H1 (cell line): ENCODE results near the gene SLC6A7. TPM values are rescaled to one million over a fixed set of nuclear protein-coding genes. Genes with fewer than 3 reads are reported as not detected.

Experiments used
- ASH2L ChIP-seq: fragments of 200-600, 300-600 bp; sonication (generic); IDR thresholded peaks from one replicate; pipeline ENCODE4 v1.7.1; 2017; ENCODE audit warnings: low read length
- CEBPB ChIP-seq: IDR thresholded peaks from 2 replicates; pipeline ENCODE4 v1.6.1; 2012; ENCODE audit warnings: low read depth, low read length
- NANOG ChIP-seq: IDR thresholded peaks from 2 replicates; pipeline ENCODE4 v1.6.1; 2011; ENCODE audit warnings: low read length, low read depth, mild to moderate bottlenecking, inconsistent platforms; ENCODE audit not compliant: insufficient read depth, poor library complexity, severe bottlenecking
- PHF8 ChIP-seq: fragments of 200-600 bp; sonication (generic); conservative IDR thresholded peaks from 2 replicates; pipeline ENCODE4 v1.7.1; 2012; ENCODE audit warnings: low read depth, mild to moderate bottlenecking, inconsistent platforms, low read length, moderate library complexity
- TAF1 ChIP-seq: IDR thresholded peaks from 2 replicates; pipeline ENCODE4 v1.6.1; 2011; ENCODE audit warnings: mild to moderate bottlenecking, low read depth, low read length
- polyA plus RNA-seq, 7 experiments: library from polyadenylated mRNA; depleted of rRNA in 3 of 7; stranded (reverse) in 5 of 7; unstranded in 2 of 7; fragments of >200 nt in 5 of 7; fragments of 200-250 nt in 2 of 7; gene quantifications; 1 replicate in 5 of 7; 2 replicates in 1 of 7; 4 replicates in 1 of 7; pipeline versions ENCODE4 v1.2.1 to v1.2.3, GENCODE V29; 2011 to 2013; ENCODE audit warnings: missing spikeins in 2 of 7, mixed read lengths in 2 of 7
- total RNA-seq: library from RNA; stranded (reverse); fragmentation: NEBNext Ultra II Directional; extraction: Animal tissue kit (Norgen Biotek cat#: 25700); gene quantifications from 2 replicates; pipeline ENCODE4 v1.2.1, GENCODE V29; 2021

Gene SLC6A7
- total and polyA plus RNA-seq, 2 of the 8 experiments (the other 6 are each of a cell fraction or from before 2014, with no cell fraction given): 0.07 to 0.12 TPM

GRCh38 chr5:150140830-150141229, 49.0 kb upstream of the SLC6A7 start (continued):
- TF ChIP-seq NANOG (no peak), CEBPB (no peak), PHF8 (no peak), ASH2L (no peak), TAF1 (no peak)
